ENCODE data around the gene PDK2. TPM values are rescaled to one million over a fixed set of nuclear protein-coding genes. Genes with fewer than 3 reads are reported as not detected.
A peak's percentile ranks its signal among the peaks of the same experiment; 100 is the strongest.

The PDK2 gene
- total RNA-seq, 4 donors from 2014 or later = 33.2 to 114 (median 69.6) TPM

- H3K27ac ChIP-seq = peak overlapping the region; percentile 81
- H3K27me3 ChIP-seq = no peaks in the 10 kb centered on the region
- no peak for DNase-seq (ENCODE audit: low spot score in 2 of 2)
- no peak overlapping the region for H3K4me3 ChIP-seq
- peaks cover 58% of the 10 kb centered on the region for H3K4me1 ChIP-seq
- WGBS = 21% methylated on average over 1 of the region's 1 CpG
- H3K36me3 ChIP-seq = no peaks in the 10 kb centered on the region
- H3K9me3 ChIP-seq = no peaks in the 10 kb centered on the region
- TF ChIP-seq POLR2A (IDR thresholded peaks at IDR 0.05) (no peak), EP300 (IDR thresholded peaks at IDR 0.05) (no peak), POLR2AphosphoS5 (IDR thresholded peaks at IDR 0.05) (no peak)
These were observed 59.5 kb downstream of the PDK2 start for GRCh38 chr17:50154604-50155003.

- Histone ChIP-seq H3K9me3 (no peaks in the 10 kb centered on the region), H3K4me3 (no peak overlapping the region), H3K27ac (peak overlapping the region; percentile 81), H3K4me1 (peaks cover 55% of the 10 kb centered on the region), H3K36me3 (no peaks in the 10 kb centered on the region), H3K27me3 (no peaks in the 10 kb centered on the region)
- TF ChIP-seq EP300 (IDR thresholded peaks at IDR 0.05) = no peak
- no peak for TF ChIP-seq POLR2AphosphoS5 (IDR thresholded peaks at IDR 0.05)
- TF ChIP-seq POLR2A (IDR thresholded peaks at IDR 0.05) = no peak
- TF ChIP-seq CTCF (IDR thresholded peaks at IDR 0.05) = no peak
- WGBS = 65% methylated on average over 8 of the region's 8 CpGs
- no peak for DNase-seq (ENCODE audit: low spot score in 2 of 2)
These were observed 60.1 kb downstream of the PDK2 start for GRCh38 chr17:50155115-50155819.

- DNase-seq (ENCODE audit: low spot score in 2 of 2) = no peak
- Histone ChIP-seq H3K9me3 (no peaks in the 10 kb centered on the region), H3K27me3 (no peaks in the 10 kb centered on the region), H3K36me3 (no peaks in the 10 kb centered on the region), H3K27ac (no peak overlapping the region), H3K4me1 (peaks cover 51% of the 10 kb centered on the region), H3K4me3 (no peak overlapping the region)
- TF ChIP-seq POLR2AphosphoS5 (IDR thresholded peaks at IDR 0.05) = no peak
- TF ChIP-seq EP300 (IDR thresholded peaks at IDR 0.05) = no peak
- whole genome bisulfite sequencing = 56% methylated on average over 4 of the region's 4 CpGs
These were observed 62.7 kb downstream of the PDK2 start for GRCh38 chr17:50157891-50158290.

- Histone ChIP-seq H3K9me3 (no peaks in the 10 kb centered on the region), H3K36me3 (no peaks in the 10 kb centered on the region), H3K27ac (no peak overlapping the region), H3K4me3 (peak overlapping the region; percentile 53), H3K4me1 (peaks cover 30% of the 10 kb centered on the region), H3K27me3 (no peaks in the 10 kb centered on the region)
- WGBS = 0% methylated on average over 53 of the region's 53 CpGs
- TF ChIP-seq POLR2A (IDR thresholded peaks at IDR 0.05) = no peak
- no peak for TF ChIP-seq EP300 (IDR thresholded peaks at IDR 0.05)
- TF ChIP-seq CTCF (IDR thresholded peaks at IDR 0.05) = peak; percentile 96 to 97
- TF ChIP-seq POLR2AphosphoS5 (IDR thresholded peaks at IDR 0.05) = peak in 2 of 3 donors; percentile 44 to 65
- DNase-seq (ENCODE audit: low spot score in 2 of 2) = peak; percentile 95 to 96
These were observed 66.1 kb downstream of the PDK2 start for GRCh38 chr17:50161023-50161910.

Other genes starting within 250 kb of the PDK2 start
- not detected for gene TAC4, start 247.3 kb upstream of the PDK2 start, total RNA-seq
- 1 to 10 TPM; 1.4 to 5.7 (median 3.4) TPM for gene DLX4, start 126.2 kb upstream of the PDK2 start, total RNA-seq
- gene DLX3, start 100.1 kb upstream of the PDK2 start, total RNA-seq = 10 to 100 TPM; 12.9 to 31.8 (median 23.8) TPM
- gene ITGA3, start 39.2 kb upstream of the PDK2 start, total RNA-seq = 100 to 1,000 TPM in 3 of 4 donors, 10 to 100 TPM in 1; 85.9 to 229 (median 198) TPM
- under 1 TPM in 1 of 4 donors, not detected in 3; 0.68 TPM for gene SAMD14, start 34.8 kb downstream of the PDK2 start, total RNA-seq
- gene PPP1R9B, start 55.3 kb downstream of the PDK2 start, total RNA-seq = 10 to 100 TPM; 21.5 to 26.2 (median 23.7) TPM
- 1 to 10 TPM; 2.1 to 5.8 (median 4.0) TPM for gene SGCA, start 70.7 kb downstream of the PDK2 start, total RNA-seq
- gene COL1A1, start 106.3 kb downstream of the PDK2 start, total RNA-seq = 10 to 100 TPM; 19.2 to 56.8 (median 33.1) TPM
- 1 to 10 TPM in 1 of 4 donors, not detected in 3; 1.3 TPM for gene TMEM92, start 179.1 kb downstream of the PDK2 start, total RNA-seq